Esophagus squamous epithelium (tissue), 5 donors: ENCODE measurements around the gene BBS9. TPM values are rescaled to one million over a fixed set of nuclear protein-coding genes. Genes with fewer than 3 reads are reported as not detected.

Experiments
- DNase-seq: peaks from one replicate; lab custom pipeline; 2025; lab: John Stamatoyannopoulos, UW
- H3K27ac ChIP-seq, 4 donors: fragments of 200-600 bp; sonication (generic); one replicate each; pipeline ENCODE4 v1.5.1; 2016 to 2019; ENCODE audit warnings: mild to moderate bottlenecking in 1 of 4
- H3K27me3 ChIP-seq, 4 donors: fragments of 200-600 bp; sonication (generic); 1 replicate in 3 of 4; 2 replicates in 1 of 4; pipeline versions ENCODE4 v1.5.1 to v1.6.0; 2017 to 2021; ENCODE audit warnings: antibody characterized with exemption in 1 of 4
- H3K36me3 ChIP-seq, 3 donors: fragments of 200-600 bp; sonication (generic); one replicate each; pipeline ENCODE4 v1.5.1; 2016 to 2019
- H3K4me1 ChIP-seq, 3 donors: fragments of 200-600 bp; sonication (generic); one replicate each; pipeline ENCODE4 v1.5.1; 2017 to 2019
- H3K4me3 ChIP-seq, 4 donors: fragments of 200-600 bp; sonication (generic); 1 replicate in 3 of 4; 2 replicates in 1 of 4; pipeline ENCODE4 v1.5.1; 2016 to 2019; ENCODE audit warnings: mild to moderate bottlenecking in 2 of 4, moderate library complexity in 1 of 4
- H3K9me3 ChIP-seq, 3 donors: fragments of 200-600 bp; sonication (generic); one replicate each; pipeline ENCODE4 v1.5.1; 2016 to 2019
- CTCF ChIP-seq, 6 experiments: fragments of 450-650 bp in 4 of 6; fragments of 200-600 bp in 2 of 6; sonication (generic) in 2 of 6; IDR thresholded peaks; one replicate each; pipeline ENCODE4 v1.5.1; 2016 to 2019; ENCODE audit warnings: antibody characterized with exemption in 6 of 6, mild to moderate bottlenecking in 4 of 6, moderate library complexity in 4 of 6
- POLR2A ChIP-seq, 4 donors: fragments of 450-650 bp; IDR thresholded peaks; one replicate each; pipeline ENCODE4 v1.6.1; 2017; ENCODE audit warnings: antibody characterized with exemption in 4 of 4, mild to moderate bottlenecking in 4 of 4, moderate library complexity in 3 of 4
- WGBS, 2 donors: methylation state at CpG; one replicate each; pipeline ENCODE4 v1.1.5; 2018; 5-methylcytosine and 5-hydroxymethylcytosine counted together
- intact Hi-C: fragments of 100-400 bp; cut with DNase I; formaldehyde crosslinking; loops from one replicate; pipeline ENCODE4 v1.15.0; 2022
- total RNA-seq, 4 donors: library from RNA; depleted of rRNA; stranded (reverse); fragments of >200 nt; gene quantifications; one replicate each; pipeline ENCODE4 v1.1.0, GENCODE V29; 2016
- donor health status: DM: yes; HTN: yes; CAD: no.

BBS9 gene
- total RNA-seq, 4 donors from 2014 or later = 4.8 to 16.8 (median 7.6) TPM

DNA sequence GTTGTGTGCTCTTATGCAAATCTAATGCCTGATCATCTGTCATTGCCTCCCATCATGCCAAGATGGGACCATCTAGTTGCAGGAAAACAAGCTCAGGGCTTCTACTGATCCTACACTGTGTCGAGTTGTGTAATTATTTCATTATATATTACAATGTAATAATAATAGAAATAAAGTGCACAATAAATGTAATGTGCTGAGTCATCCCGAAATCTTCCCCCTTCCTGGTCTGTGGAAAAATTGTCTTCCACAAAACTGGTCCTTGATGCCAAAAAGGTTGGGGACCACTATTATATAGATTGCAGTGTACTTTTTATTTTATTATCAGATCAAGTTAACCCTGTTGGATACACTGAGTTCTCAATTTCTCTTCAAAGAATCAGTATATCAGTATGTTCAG is 50.2 kb downstream of the BBS9 start:
- H3K4me1 ChIP-seq = no peaks in the 10 kb centered on the region
- no peaks in the 10 kb centered on the region for H3K27me3 ChIP-seq
- TF ChIP-seq POLR2A (IDR thresholded peaks at IDR 0.05) (no peak), CTCF (IDR thresholded peaks at IDR 0.05) (no peak)
- WGBS, 2 donors = 88 to 93% methylated on average over 2 of the region's 2 CpGs
- H3K4me3 ChIP-seq = no peak overlapping the region
- H3K27ac ChIP-seq = no peak overlapping the region
- no peaks in the 10 kb centered on the region for H3K9me3 ChIP-seq
- H3K36me3 ChIP-seq = peaks cover 0 to 30% (median 0%) of the 10 kb centered on the region in 3 donors
- no peak for DNase-seq
- intact Hi-C loops = no loop called here

DNA sequence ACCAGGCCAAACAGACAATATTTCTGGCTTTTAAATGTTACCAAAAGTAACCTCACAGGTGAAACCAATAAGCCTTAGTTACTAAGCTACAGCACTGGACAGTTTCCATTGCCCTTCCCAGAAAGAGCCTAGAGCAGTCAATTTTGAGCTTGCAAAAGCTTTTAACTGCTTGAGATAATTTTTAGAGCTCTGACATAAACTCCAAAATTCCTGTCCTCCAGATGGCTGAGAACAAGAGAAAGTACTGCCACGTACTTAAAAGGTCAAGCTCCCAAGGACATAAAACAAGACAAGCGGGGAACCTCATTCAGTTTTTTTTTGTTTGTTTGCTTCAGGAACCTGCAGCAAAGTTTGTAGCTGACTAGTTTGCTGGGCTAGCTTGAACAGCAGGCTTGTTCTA is 54.1 kb downstream of the BBS9 start:
- no peak for TF ChIP-seq POLR2A (IDR thresholded peaks at IDR 0.05)
- no peak for TF ChIP-seq CTCF (IDR thresholded peaks at IDR 0.05)

GRCh38 chr7:33184828-33185227 is 55.5 kb downstream of the BBS9 start:
- Histone ChIP-seq H3K27me3 (no peaks in the 10 kb centered on the region), H3K27ac (no peak overlapping the region), H3K4me1 (no peaks in the 10 kb centered on the region), H3K4me3 (no peak overlapping the region), H3K36me3 (peaks cover 0 to 8% (median 0%) of the 10 kb centered on the region in 3 donors), H3K9me3 (no peaks in the 10 kb centered on the region)
- intact Hi-C loops = no loop called here
- TF ChIP-seq CTCF (IDR thresholded peaks at IDR 0.05) (no peak), POLR2A (IDR thresholded peaks at IDR 0.05) (no peak)
- DNase-seq = no peak
- WGBS, 2 donors = 73 to 90% methylated on average over 1 of the region's 1 CpG

More for the DNA sequence above, 54.1 kb downstream of the BBS9 start:
- H3K27ac ChIP-seq = no peak overlapping the region
- 61 to 73% methylated on average over 2 of the region's 2 CpGs for WGBS, 2 donors
- no peaks in the 10 kb centered on the region for H3K27me3 ChIP-seq
- no peak for DNase-seq
- no peak overlapping the region for H3K4me3 ChIP-seq
- no peaks in the 10 kb centered on the region for H3K9me3 ChIP-seq
- intact Hi-C loops = no loop called here
- peaks cover 0 to 17% (median 0%) of the 10 kb centered on the region in 3 donors for H3K36me3 ChIP-seq
- H3K4me1 ChIP-seq = no peaks in the 10 kb centered on the region

DNA sequence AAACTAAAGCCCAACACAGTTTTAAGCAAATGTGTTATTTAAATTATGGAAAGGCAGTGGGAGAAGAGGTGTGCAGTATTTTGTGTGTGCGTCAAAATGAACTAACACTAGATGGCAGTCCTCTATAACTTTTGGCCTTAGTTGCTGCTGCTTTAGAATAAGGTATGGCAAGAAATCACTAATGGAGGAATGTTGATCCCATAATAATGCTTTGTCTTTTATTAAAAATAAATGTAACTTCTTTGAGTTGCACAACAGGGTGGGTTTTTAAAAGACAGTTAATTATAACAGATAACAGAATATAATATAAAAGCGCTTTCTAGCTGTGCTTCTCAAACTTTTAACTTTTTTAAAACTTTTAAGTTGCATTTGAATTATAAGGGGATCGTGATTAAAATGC is 56.4 kb downstream of the BBS9 start:
- Histone ChIP-seq H3K27ac (no peak overlapping the region), H3K27me3 (no peaks in the 10 kb centered on the region), H3K36me3 (peaks cover 0 to 4% (median 0%) of the 10 kb centered on the region in 3 donors), H3K4me1 (no peaks in the 10 kb centered on the region), H3K9me3 (no peaks in the 10 kb centered on the region), H3K4me3 (no peak overlapping the region)
- WGBS, 2 donors = 68 to 69% methylated on average over 3 of the region's 3 CpGs
- DNase-seq = no peak
- intact Hi-C loops = no loop called here
- TF ChIP-seq POLR2A (IDR thresholded peaks at IDR 0.05) (no peak), CTCF (IDR thresholded peaks at IDR 0.05) (peak; percentile 31 to 65 (median 42))

DNA sequence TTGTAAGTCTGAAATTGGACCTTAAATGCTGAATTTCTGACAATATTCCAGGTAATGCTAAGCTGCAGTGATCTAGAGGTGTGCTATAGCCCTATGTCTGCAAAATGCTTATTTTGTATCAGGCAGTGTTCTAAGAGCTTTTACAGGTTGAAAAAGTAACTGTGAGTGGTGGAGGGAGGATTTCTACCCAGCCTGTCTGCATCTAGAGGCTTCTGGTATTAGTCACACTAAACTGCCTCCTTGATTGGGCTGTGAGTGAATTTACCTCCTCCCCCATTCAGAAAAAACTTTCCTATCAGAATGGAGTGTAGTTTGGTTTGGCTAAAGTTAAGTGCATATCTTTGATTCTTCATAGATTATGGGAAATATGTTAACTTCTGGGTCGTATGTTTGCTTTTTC is 56.8 kb downstream of the BBS9 start:
- Histone ChIP-seq H3K27me3 (no peaks in the 10 kb centered on the region), H3K9me3 (no peaks in the 10 kb centered on the region), H3K4me1 (no peaks in the 10 kb centered on the region), H3K4me3 (no peak overlapping the region), H3K36me3 (no peaks in the 10 kb centered on the region), H3K27ac (no peak overlapping the region)
- no peak for DNase-seq
- intact Hi-C loops = no loop called here
- TF ChIP-seq CTCF (IDR thresholded peaks at IDR 0.05) = no peak
- TF ChIP-seq POLR2A (IDR thresholded peaks at IDR 0.05) = no peak
- 72 to 80% methylated on average over 1 of the region's 1 CpG for WGBS, 2 donors
